PC-3 (cell line): ENCODE results near the gene PAM16. TPM values are rescaled to one million over a fixed set of nuclear protein-coding genes. Genes with fewer than 3 reads are reported as not detected.

Experiments used
- ATAC-seq: fragments of 200-7000 bp; cut with Tn5 transposase; 2 replicates; pipeline ENCODE4 v1.9.1; 2020; ENCODE audit warnings: mild to moderate bottlenecking, moderate library complexity
- BruUV-seq: library from RNA; stranded (reverse); fragments of 400-500 nt; replicated peaks from 2 replicates; lab custom pipeline; 2021; lab: Mats Ljungman, UMichigan
- CTCF ChIA-PET: fragments of 300-600 bp; sonication (Branson Sonifier 250); formaldehyde crosslinking; loops from one replicate; lab custom pipeline; 2022; ENCODE audit warnings: antibody characterized with exemption; lab: Charles Lee
- POLR2A ChIA-PET: fragments of 300-600 bp; sonication (Branson Sonifier 250); formaldehyde crosslinking; loops from one replicate; lab custom pipeline; 2022; ENCODE audit warnings: antibody characterized with exemption; ENCODE audit not compliant: unreplicated experiment; lab: Charles Lee
- DNase-seq: peaks from one replicate; pipeline ENCODE4 v3.0.0-alpha.2; 2015
- H2AFZ ChIP-seq: fragments of 300-600 bp; sonication (generic); 2 replicates; pipeline ENCODE4 v1.6.0; 2016; ENCODE audit warnings: antibody characterized with exemption, low read length
- H3F3A ChIP-seq: fragments of 300-600 bp; sonication (generic); one replicate; pipeline ENCODE4 v1.6.0; 2017; ENCODE audit warnings: antibody characterized with exemption, low read length, control low read depth, mild to moderate bottlenecking; ENCODE audit not compliant: unreplicated experiment
- H3K27ac ChIP-seq: fragments of 300-600 bp; sonication (generic); 2 replicates; pipeline ENCODE4 v1.5.1; 2016; ENCODE audit warnings: mild to moderate bottlenecking, low read length
- H3K27me3 ChIP-seq: fragments of 300-600 bp; sonication (generic); 2 replicates; pipeline ENCODE4 v1.6.1; 2016; ENCODE audit warnings: low read length, mixed read lengths
- H3K36me3 ChIP-seq: fragments of 300-600 bp; sonication (generic); 2 replicates; pipeline ENCODE4 v1.6.1; 2016; ENCODE audit warnings: low read depth, mixed run types, low read length, mixed read lengths
- H3K4me1 ChIP-seq: fragments of 300-600 bp; sonication (generic); 2 replicates; pipeline ENCODE4 v1.5.1; 2016; ENCODE audit warnings: low read length; ENCODE audit not compliant: insufficient read depth
- H3K4me2 ChIP-seq: fragments of 300-600 bp; sonication (generic); 2 replicates; pipeline ENCODE4 v1.6.0; 2016; ENCODE audit warnings: low read length
- H3K4me3 ChIP-seq: fragments of 300-600 bp; sonication (generic); 2 replicates; pipeline ENCODE4 v1.5.1; 2016; ENCODE audit warnings: mild to moderate bottlenecking, low read length, mixed read lengths
- H3K79me2 ChIP-seq: fragments of 300-600 bp; sonication (generic); 2 replicates; pipeline ENCODE4 v1.6.1; 2017; ENCODE audit warnings: low read length, mixed read lengths
- H3K9ac ChIP-seq: fragments of 300-600 bp; sonication (generic); 2 replicates; pipeline ENCODE4 v1.6.0; 2016; ENCODE audit warnings: mild to moderate bottlenecking, low read length
- H3K9me2 ChIP-seq: fragments of 300-600 bp; sonication (generic); replicated peaks from 2 replicates; pipeline ENCODE4 v1.6.1; 2016; ENCODE audit warnings: mixed run types, low read length, mixed read lengths
- H3K9me3 ChIP-seq: fragments of 300-600 bp; sonication (generic); 2 replicates; pipeline ENCODE4 v1.6.1; 2016; ENCODE audit warnings: low read length, mixed read lengths
- H4K20me1 ChIP-seq: fragments of 300-600 bp; sonication (generic); 2 replicates; pipeline ENCODE4 v1.6.1; 2016; ENCODE audit warnings: low read length, mixed read lengths
- EZH2 ChIP-seq: fragments of 300-600 bp; sonication (generic); IDR thresholded peaks from one replicate; pipeline ENCODE4 v1.6.1; 2017; ENCODE audit warnings: antibody characterized with exemption, mild to moderate bottlenecking, low read length; ENCODE audit not compliant: unreplicated experiment
- EZH2phosphoT487 ChIP-seq: fragments of 300-600 bp; sonication (generic); IDR thresholded peaks from 2 replicates; pipeline ENCODE4 v1.6.1; 2018; ENCODE audit warnings: mild to moderate bottlenecking, antibody characterized with exemption, low read length, borderline replicate concordance
- intact Hi-C: fragments of 100-400 bp; cut with micrococcal nuclease; formaldehyde crosslinking; loops from 2 replicates; pipeline ENCODE4 v1.9.0; 2023
- total RNA-seq: library from RNA; depleted of rRNA; stranded (reverse); fragments of >200 nt; gene quantifications from 2 replicates; pipeline ENCODE4 v1.2.3, GENCODE V29; 2014
- TF ChIP-seq, protein P1 (sequence below): fragments of 300-600 bp; sonication (generic); conservative IDR thresholded peaks from 2 replicates; pipeline ENCODE4 v1.5.1; 2017; ENCODE audit warnings: antibody characterized with exemption, low read depth, mild to moderate bottlenecking, low read length

PAM16 gene
- total RNA-seq, 1 experiment from 2014 or later: 95.5 TPM

DNA sequence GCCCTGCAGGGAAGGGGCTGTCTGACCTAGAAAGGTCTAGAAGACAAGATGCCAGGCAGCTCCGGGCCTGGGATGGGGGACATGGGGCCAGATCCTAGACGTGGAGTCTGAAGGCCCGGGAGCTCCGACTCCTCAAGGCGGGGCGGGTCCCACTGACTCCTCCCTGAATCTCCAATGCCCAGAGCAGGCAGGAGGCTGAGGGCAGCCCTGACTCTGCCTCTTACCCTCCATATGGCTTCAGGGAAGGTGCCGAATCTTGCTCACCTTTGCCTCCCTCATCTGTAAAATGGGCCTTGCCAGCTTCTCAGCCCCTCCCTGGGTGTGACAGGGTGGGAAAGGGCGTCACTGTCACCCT lies 35.3 kb upstream of the PAM16 start:
- TF ChIP-seq, protein P1, sequence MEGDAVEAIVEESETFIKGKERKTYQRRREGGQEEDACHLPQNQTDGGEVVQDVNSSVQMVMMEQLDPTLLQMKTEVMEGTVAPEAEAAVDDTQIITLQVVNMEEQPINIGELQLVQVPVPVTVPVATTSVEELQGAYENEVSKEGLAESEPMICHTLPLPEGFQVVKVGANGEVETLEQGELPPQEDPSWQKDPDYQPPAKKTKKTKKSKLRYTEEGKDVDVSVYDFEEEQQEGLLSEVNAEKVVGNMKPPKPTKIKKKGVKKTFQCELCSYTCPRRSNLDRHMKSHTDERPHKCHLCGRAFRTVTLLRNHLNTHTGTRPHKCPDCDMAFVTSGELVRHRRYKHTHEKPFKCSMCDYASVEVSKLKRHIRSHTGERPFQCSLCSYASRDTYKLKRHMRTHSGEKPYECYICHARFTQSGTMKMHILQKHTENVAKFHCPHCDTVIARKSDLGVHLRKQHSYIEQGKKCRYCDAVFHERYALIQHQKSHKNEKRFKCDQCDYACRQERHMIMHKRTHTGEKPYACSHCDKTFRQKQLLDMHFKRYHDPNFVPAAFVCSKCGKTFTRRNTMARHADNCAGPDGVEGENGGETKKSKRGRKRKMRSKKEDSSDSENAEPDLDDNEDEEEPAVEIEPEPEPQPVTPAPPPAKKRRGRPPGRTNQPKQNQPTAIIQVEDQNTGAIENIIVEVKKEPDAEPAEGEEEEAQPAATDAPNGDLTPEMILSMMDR: no peak
- TF ChIP-seq EZH2: no peak
- TF ChIP-seq EZH2phosphoT487: no peak
- BruUV-seq: no TSS peak
- intact Hi-C loops: no loop called here
- ChIA-PET CTCF (no interaction called here), POLR2A (no interaction called here)
- Histone ChIP-seq H3K36me3 (no peaks in the 10 kb centered on the region), H3K9me2 (no peaks in the 10 kb centered on the region), H3F3A (no peaks in the 10 kb centered on the region), H3K9ac (no peak overlapping the region), H3K27me3 (no peaks in the 10 kb centered on the region), H4K20me1 (no peaks in the 10 kb centered on the region), H3K79me2 (no peaks in the 10 kb centered on the region), H3K4me1 (no peaks in the 10 kb centered on the region), H3K4me2 (no peak overlapping the region), H2AFZ (no peak overlapping the region), H3K4me3 (no peak overlapping the region), H3K9me3 (no peaks in the 10 kb centered on the region), H3K27ac (no peak overlapping the region)
- DNase-seq (no peak), ATAC-seq (no peak)

DNA sequence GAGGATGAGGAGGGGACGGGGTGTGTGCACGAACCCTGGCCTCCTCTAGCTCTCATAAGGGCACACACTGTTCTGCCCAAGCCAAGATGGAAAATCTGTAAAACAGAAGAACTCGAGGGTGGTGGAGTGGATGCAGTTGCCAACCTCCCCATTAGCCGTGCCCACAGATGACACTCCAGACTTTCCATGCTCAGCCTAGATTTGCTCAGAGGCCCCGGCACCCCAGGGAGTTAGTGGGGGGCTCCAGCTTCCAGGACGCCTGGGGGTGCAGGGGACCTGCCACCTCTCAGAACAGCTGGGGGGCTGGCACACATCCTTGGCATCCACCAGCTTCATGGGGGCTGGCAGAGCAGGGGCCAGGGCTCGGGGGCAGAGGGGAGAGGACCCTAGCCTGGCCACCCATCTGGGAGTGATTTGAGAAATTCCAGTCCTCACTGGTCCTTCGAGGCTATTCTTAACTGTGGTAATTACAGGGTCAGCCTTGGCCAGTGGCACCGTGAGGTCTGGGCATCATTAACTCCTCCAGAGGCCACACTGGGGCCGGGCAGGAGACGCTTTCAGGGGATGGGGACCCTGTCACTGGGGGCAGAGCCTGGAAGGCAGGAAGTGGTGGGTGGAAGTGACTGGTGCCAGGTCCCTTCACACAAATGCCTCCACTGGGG lies 34.8 kb upstream of the PAM16 start:
- ChIA-PET POLR2A (no interaction called here), CTCF (no interaction called here)
- no peaks in the 10 kb centered on the region for H3K36me3 ChIP-seq
- no peak overlapping the region for H3K9ac ChIP-seq
- no peak for TF ChIP-seq EZH2
- no peak for TF ChIP-seq EZH2phosphoT487
- TF ChIP-seq, protein P1: no peak
- no peaks in the 10 kb centered on the region for H3K79me2 ChIP-seq
- no TSS peak for BruUV-seq
- no peak for DNase-seq
- H3F3A ChIP-seq: no peaks in the 10 kb centered on the region
- no peaks in the 10 kb centered on the region for H4K20me1 ChIP-seq
- H3K9me3 ChIP-seq: no peaks in the 10 kb centered on the region
- intact Hi-C loops: no loop called here
- H2AFZ ChIP-seq: no peak overlapping the region
- no peak overlapping the region for H3K27ac ChIP-seq
- H3K4me1 ChIP-seq: no peaks in the 10 kb centered on the region
- H3K4me3 ChIP-seq: no peak overlapping the region
- no peak overlapping the region for H3K4me2 ChIP-seq
- no peaks in the 10 kb centered on the region for H3K27me3 ChIP-seq
- ATAC-seq: no peak
- no peaks in the 10 kb centered on the region for H3K9me2 ChIP-seq

DNA sequence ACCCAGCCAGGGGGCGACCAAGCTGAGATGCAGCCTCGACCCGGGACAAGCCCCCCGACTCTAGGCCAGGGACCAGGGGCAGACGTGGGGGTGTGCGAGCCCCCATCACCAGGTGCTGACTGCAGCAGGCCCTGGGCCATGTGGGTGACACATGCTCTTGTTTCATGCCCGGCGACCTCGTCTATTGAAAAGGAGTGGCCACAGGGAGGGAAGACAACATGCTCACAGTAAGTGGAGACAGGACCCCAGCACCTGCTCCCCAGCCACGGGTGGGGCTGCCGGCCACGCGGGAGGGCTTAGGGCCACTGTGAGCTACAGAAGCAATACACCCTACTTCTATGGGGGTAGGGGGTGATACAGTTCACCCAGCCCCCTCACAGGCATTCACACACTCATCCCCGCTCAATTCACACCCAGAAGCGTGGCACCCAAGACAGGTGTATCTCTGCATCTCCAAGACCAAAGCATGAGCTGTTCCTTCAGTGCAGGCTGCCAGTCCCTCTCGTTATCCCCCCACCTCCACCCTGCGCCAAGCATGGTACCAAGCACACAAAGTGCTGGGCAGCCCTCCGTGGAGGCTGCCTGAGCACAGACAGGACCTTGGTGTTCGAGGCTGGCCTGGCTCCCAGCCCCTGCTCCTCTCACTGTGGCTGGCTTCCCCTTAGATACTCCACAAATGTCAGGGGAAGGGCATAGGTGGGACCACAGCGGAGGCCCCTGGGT lies 34.1 kb upstream of the PAM16 start:
- ATAC-seq (no peak), DNase-seq (no peak)
- no peaks in the 10 kb centered on the region for H3F3A ChIP-seq
- no peak overlapping the region for H3K9ac ChIP-seq
- no peaks in the 10 kb centered on the region for H3K9me2 ChIP-seq
- H3K27me3 ChIP-seq: no peaks in the 10 kb centered on the region
- H3K9me3 ChIP-seq: no peaks in the 10 kb centered on the region
- no peak overlapping the region for H3K4me2 ChIP-seq
- ChIA-PET CTCF (no interaction called here), POLR2A (no interaction called here)
- no peaks in the 10 kb centered on the region for H3K36me3 ChIP-seq
- no peaks in the 10 kb centered on the region for H3K79me2 ChIP-seq
- H3K4me3 ChIP-seq: no peak overlapping the region
- H3K27ac ChIP-seq: no peak overlapping the region
- H4K20me1 ChIP-seq: no peaks in the 10 kb centered on the region
- no peak overlapping the region for H2AFZ ChIP-seq
- TF ChIP-seq EZH2 (no peak), EZH2phosphoT487 (no peak)
- TF ChIP-seq, protein P1: no peak
- intact Hi-C loops: no loop called here
- no TSS peak for BruUV-seq
- no peaks in the 10 kb centered on the region for H3K4me1 ChIP-seq
